ENCODE measurements around the gene FHIP2A.

DNA sequence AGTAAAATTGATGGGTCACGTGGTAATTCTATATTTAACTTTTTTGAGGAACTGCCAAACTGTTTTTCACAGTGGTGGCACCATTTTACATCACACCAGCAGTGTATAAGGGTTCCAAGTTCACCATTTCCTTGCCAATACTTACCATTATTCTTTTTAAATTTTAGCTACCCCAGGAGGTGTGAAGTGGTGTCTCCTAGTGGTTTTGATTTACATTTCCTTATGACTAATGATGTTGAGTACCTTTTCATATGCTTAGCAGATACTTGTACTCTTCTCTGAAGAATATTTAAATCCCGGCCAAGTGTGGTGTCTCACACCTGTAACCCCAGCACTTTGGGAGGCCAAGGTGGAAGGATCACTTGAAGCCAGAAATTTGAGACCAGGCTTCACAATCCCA is 28.5 kb downstream of the FHIP2A start:
- TF ChIP-seq, protein P1, sequence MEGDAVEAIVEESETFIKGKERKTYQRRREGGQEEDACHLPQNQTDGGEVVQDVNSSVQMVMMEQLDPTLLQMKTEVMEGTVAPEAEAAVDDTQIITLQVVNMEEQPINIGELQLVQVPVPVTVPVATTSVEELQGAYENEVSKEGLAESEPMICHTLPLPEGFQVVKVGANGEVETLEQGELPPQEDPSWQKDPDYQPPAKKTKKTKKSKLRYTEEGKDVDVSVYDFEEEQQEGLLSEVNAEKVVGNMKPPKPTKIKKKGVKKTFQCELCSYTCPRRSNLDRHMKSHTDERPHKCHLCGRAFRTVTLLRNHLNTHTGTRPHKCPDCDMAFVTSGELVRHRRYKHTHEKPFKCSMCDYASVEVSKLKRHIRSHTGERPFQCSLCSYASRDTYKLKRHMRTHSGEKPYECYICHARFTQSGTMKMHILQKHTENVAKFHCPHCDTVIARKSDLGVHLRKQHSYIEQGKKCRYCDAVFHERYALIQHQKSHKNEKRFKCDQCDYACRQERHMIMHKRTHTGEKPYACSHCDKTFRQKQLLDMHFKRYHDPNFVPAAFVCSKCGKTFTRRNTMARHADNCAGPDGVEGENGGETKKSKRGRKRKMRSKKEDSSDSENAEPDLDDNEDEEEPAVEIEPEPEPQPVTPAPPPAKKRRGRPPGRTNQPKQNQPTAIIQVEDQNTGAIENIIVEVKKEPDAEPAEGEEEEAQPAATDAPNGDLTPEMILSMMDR (IDR thresholded peaks at IDR 0.05; ENCODE audit: borderline replicate concordance, extremely low read depth, low read length, poor library complexity, severe bottlenecking): no peak
- TF ChIP-seq EZH2 (IDR thresholded peaks at IDR 0.05; ENCODE audit: borderline replicate concordance, low read depth, low read length, severe bottlenecking): no peak

All from DND-41 (cell line).